ENCODE data around the gene VWCE.

- TF ChIP-seq GATA3 (IDR thresholded peaks at IDR 0.05; ENCODE audit: low read depth, low read length): no peak
- no peak for TF ChIP-seq GATA2 (IDR thresholded peaks at IDR 0.05; ENCODE audit: low read depth, low read length)
Measured at GRCh38 chr11:61297341-61297740, 2.2 kb upstream of the VWCE start.

Data from SH-SY5Y (cell line).